HEK293 (cell line): ENCODE measurements around the gene PTBP2.

ENCODE experiments used
- MYNN ChIP-seq: fragments of 450-650 bp; formaldehyde crosslinking; IDR thresholded peaks from 2 replicates; pipeline ENCODE4 v1.5.1; 2016; ENCODE audit warnings: missing biosample characterization, missing genetic modification characterization, borderline replicate concordance
- PRDM4 ChIP-seq: fragments of 450-650 bp; formaldehyde crosslinking; IDR thresholded peaks from 2 replicates; pipeline ENCODE4 v1.5.1; 2017; ENCODE audit warnings: missing biosample characterization, missing genetic modification characterization
- ZBTB20 ChIP-seq: fragments of 450-650 bp; formaldehyde crosslinking; IDR thresholded peaks from 2 replicates; pipeline ENCODE4 v1.5.1; 2016; ENCODE audit warnings: missing biosample characterization, missing genetic modification characterization
- ZBTB7A ChIP-seq: fragments of 450-650 bp; formaldehyde crosslinking; IDR thresholded peaks from 2 replicates; pipeline ENCODE4 v1.5.1; 2016; ENCODE audit warnings: low read depth, missing biosample characterization, missing genetic modification characterization
- ZNF239 ChIP-seq: fragments of 450-650 bp; formaldehyde crosslinking; IDR thresholded peaks from 2 replicates; pipeline ENCODE4 v1.5.1; 2016; ENCODE audit warnings: missing biosample characterization, missing genetic modification characterization
- ZNF747 ChIP-seq: fragments of 450-650 bp; formaldehyde crosslinking; IDR thresholded peaks from 2 replicates; pipeline ENCODE4 v1.5.1; 2016; ENCODE audit warnings: missing biosample characterization, missing genetic modification characterization
- ZNF792 ChIP-seq: fragments of 450-650 bp; formaldehyde crosslinking; IDR thresholded peaks from 2 replicates; pipeline ENCODE4 v1.5.1; 2016; ENCODE audit warnings: missing biosample characterization, missing genetic modification characterization
- TF ChIP-seq, protein P1 (sequence below): fragments of 450-650 bp; formaldehyde crosslinking; IDR thresholded peaks from 2 replicates; pipeline ENCODE4 v1.5.1; 2016; ENCODE audit warnings: missing biosample characterization, missing genetic modification characterization
- TF ChIP-seq, protein P2 (sequence below): fragments of 450-650 bp; formaldehyde crosslinking; IDR thresholded peaks from 2 replicates; pipeline ENCODE4 v1.5.1; 2016; ENCODE audit warnings: missing biosample characterization, missing genetic modification characterization
- TF ChIP-seq, protein P3 (sequence below): fragments of 450-650 bp; formaldehyde crosslinking; conservative IDR thresholded peaks from 2 replicates; pipeline ENCODE4 v1.5.1; 2016; ENCODE audit warnings: low read depth, missing biosample characterization, missing genetic modification characterization

DNA sequence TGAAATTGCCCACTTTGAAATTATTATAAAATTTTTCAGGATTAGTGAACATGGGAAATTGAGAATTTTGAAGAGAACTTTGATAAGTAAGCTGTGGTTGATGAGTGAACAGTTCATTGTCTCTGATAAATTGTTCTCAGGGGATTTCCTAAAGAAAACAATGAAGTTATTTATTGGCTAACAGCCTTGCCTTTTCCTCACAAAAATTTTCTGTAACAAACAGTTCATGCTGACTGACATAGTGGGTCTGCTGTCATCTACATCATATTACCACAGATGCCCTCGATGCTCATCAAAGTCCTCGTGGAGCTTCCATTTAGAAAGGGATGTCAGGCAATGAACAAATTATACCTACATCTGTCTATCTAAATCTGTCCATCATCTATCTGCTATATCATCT, 113.4 kb downstream of the PTBP2 start:
- TF ChIP-seq, protein P1, sequence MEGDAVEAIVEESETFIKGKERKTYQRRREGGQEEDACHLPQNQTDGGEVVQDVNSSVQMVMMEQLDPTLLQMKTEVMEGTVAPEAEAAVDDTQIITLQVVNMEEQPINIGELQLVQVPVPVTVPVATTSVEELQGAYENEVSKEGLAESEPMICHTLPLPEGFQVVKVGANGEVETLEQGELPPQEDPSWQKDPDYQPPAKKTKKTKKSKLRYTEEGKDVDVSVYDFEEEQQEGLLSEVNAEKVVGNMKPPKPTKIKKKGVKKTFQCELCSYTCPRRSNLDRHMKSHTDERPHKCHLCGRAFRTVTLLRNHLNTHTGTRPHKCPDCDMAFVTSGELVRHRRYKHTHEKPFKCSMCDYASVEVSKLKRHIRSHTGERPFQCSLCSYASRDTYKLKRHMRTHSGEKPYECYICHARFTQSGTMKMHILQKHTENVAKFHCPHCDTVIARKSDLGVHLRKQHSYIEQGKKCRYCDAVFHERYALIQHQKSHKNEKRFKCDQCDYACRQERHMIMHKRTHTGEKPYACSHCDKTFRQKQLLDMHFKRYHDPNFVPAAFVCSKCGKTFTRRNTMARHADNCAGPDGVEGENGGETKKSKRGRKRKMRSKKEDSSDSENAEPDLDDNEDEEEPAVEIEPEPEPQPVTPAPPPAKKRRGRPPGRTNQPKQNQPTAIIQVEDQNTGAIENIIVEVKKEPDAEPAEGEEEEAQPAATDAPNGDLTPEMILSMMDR (tag by site-specific recombination), result no peak
- no peak for TF ChIP-seq ZBTB7A
- no peak for TF ChIP-seq PRDM4 (tag by site-specific recombination)
- TF ChIP-seq, protein P2, sequence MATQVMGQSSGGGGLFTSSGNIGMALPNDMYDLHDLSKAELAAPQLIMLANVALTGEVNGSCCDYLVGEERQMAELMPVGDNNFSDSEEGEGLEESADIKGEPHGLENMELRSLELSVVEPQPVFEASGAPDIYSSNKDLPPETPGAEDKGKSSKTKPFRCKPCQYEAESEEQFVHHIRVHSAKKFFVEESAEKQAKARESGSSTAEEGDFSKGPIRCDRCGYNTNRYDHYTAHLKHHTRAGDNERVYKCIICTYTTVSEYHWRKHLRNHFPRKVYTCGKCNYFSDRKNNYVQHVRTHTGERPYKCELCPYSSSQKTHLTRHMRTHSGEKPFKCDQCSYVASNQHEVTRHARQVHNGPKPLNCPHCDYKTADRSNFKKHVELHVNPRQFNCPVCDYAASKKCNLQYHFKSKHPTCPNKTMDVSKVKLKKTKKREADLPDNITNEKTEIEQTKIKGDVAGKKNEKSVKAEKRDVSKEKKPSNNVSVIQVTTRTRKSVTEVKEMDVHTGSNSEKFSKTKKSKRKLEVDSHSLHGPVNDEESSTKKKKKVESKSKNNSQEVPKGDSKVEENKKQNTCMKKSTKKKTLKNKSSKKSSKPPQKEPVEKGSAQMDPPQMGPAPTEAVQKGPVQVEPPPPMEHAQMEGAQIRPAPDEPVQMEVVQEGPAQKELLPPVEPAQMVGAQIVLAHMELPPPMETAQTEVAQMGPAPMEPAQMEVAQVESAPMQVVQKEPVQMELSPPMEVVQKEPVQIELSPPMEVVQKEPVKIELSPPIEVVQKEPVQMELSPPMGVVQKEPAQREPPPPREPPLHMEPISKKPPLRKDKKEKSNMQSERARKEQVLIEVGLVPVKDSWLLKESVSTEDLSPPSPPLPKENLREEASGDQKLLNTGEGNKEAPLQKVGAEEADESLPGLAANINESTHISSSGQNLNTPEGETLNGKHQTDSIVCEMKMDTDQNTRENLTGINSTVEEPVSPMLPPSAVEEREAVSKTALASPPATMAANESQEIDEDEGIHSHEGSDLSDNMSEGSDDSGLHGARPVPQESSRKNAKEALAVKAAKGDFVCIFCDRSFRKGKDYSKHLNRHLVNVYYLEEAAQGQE (tag by site-specific recombination), result no peak
- TF ChIP-seq ZNF239, result no peak
- no peak for TF ChIP-seq ZNF747 (tag by site-specific recombination)
- TF ChIP-seq, protein P3, sequence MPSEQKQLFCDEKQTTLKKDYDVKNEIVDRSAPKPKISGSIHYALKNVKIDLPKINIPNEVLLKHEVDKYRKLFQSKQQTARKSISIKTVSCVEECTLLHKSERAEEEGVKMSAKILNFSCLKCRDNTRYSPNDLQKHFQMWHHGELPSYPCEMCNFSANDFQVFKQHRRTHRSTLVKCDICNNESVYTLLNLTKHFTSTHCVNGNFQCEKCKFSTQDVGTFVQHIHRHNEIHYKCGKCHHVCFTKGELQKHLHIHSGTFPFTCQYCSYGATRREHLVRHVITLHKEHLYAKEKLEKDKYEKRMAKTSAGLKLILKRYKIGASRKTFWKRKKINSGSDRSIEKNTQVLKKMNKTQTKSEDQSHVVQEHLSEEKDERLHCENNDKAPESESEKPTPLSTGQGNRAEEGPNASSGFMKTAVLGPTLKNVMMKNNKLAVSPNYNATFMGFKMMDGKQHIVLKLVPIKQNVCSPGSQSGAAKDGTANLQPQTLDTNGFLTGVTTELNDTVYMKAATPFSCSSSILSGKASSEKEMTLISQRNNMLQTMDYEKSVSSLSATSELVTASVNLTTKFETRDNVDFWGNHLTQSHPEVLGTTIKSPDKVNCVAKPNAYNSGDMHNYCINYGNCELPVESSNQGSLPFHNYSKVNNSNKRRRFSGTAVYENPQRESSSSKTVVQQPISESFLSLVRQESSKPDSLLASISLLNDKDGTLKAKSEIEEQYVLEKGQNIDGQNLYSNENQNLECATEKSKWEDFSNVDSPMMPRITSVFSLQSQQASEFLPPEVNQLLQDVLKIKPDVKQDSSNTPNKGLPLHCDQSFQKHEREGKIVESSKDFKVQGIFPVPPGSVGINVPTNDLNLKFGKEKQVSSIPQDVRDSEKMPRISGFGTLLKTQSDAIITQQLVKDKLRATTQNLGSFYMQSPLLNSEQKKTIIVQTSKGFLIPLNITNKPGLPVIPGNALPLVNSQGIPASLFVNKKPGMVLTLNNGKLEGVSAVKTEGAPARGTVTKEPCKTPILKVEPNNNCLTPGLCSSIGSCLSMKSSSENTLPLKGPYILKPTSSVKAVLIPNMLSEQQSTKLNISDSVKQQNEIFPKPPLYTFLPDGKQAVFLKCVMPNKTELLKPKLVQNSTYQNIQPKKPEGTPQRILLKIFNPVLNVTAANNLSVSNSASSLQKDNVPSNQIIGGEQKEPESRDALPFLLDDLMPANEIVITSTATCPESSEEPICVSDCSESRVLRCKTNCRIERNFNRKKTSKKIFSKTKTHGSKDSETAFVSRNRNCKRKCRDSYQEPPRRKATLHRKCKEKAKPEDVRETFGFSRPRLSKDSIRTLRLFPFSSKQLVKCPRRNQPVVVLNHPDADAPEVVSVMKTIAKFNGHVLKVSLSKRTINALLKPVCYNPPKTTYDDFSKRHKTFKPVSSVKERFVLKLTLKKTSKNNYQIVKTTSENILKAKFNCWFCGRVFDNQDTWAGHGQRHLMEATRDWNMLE (tag by site-specific recombination), result no peak
- TF ChIP-seq ZBTB20 (tag by site-specific recombination), result no peak
- TF ChIP-seq ZNF792 (tag by site-specific recombination), result no peak
- TF ChIP-seq MYNN (tag by site-specific recombination), result no peak
